Right lobe of liver (tissue), 6 donors: ENCODE results near the gene DNER. TPM values are rescaled to one million over a fixed set of nuclear protein-coding genes. Genes with fewer than 3 reads are reported as not detected.

Experiments
- ATAC-seq, 4 donors: fragments of 200-7000 bp; cut with Tn5 transposase; one replicate each; pipeline ENCODE4 v1.9.1; 2020; ENCODE audit warnings: mild to moderate bottlenecking in 4 of 4, moderate library complexity in 4 of 4
- DNase-seq, 3 donors: peaks; one replicate each; pipeline ENCODE4 v3.0.0-alpha.2; 2020
- H3K27ac ChIP-seq, 3 donors: fragments of 200-600 bp; one replicate each; pipeline ENCODE4 v1.8.0; 2022
- H3K27me3 ChIP-seq, 2 donors: fragments of 200-600 bp; one replicate each; pipeline ENCODE4 v1.8.0; 2022
- H3K36me3 ChIP-seq, 4 donors: fragments of 200-600 bp; sonication (generic) in 1 of 4; one replicate each; pipeline versions ENCODE4 v1.5.1 to v1.8.0; 2017 to 2022; ENCODE audit warnings: control low read depth in 1 of 4
- H3K4me1 ChIP-seq, 4 donors: fragments of 200-600 bp; sonication (generic) in 1 of 4; one replicate each; pipeline versions ENCODE4 v1.5.1 to v1.8.0; 2017 to 2022; ENCODE audit warnings: control low read depth in 1 of 4
- H3K4me3 ChIP-seq, 3 donors: fragments of 200-600 bp; one replicate each; pipeline ENCODE4 v1.8.0; 2022
- H3K9me3 ChIP-seq, 4 donors: fragments of 200-600 bp; sonication (generic) in 1 of 4; one replicate each; pipeline versions ENCODE4 v1.5.1 to v1.8.0; 2017 to 2022; ENCODE audit warnings: control low read depth in 1 of 4
- CTCF ChIP-seq, 4 donors: fragments of 200-600 bp in 3 of 4; fragments of 450-650 bp in 1 of 4; IDR thresholded peaks; one replicate each; pipeline versions ENCODE4 v1.5.1 to v1.8.0; 2016 to 2022; ENCODE audit warnings: antibody characterized with exemption in 4 of 4, mild to moderate bottlenecking in 2 of 4
- POLR2A ChIP-seq: fragments of 450-650 bp; IDR thresholded peaks from one replicate; pipeline ENCODE4 v1.6.1; 2017; ENCODE audit warnings: antibody characterized with exemption, mild to moderate bottlenecking
- WGBS: methylation state at CpG from one replicate; pipeline ENCODE4 v1.1.6; 2018; ENCODE audit warnings: low coverage, low lambda C conversion rate; ENCODE audit not compliant: insufficient coverage; ENCODE audit errors: missing lambda C conversion rate; 5-methylcytosine and 5-hydroxymethylcytosine counted together
- intact Hi-C, 2 donors: fragments of 100-400 bp; cut with DNase I; formaldehyde crosslinking; loops; one replicate each; pipeline versions ENCODE4 v1.11.2 to v1.14.1; 2022
- total RNA-seq, 6 experiments: library from RNA; depleted of rRNA in 2 of 6; stranded (reverse); fragments of >200 nt in 2 of 6; fragmentation: NEBNext Ultra II Directional in 3 of 6; extraction: Animal tissue kit (Norgen Biotek cat#: 25700) in 3 of 6; gene quantifications; one replicate each; pipeline versions ENCODE4 v1.1.0 to v1.2.4, GENCODE V29; 2016 to 2023
- donor health status: DM: no; HTN: yes; CAD: no.
- donor health status: DM: no; HTN: no; CAD: no.
- donor health status: DM: no; HTN: no; CAD: no.
- donor health status: DM: no; HTN: yes; CAD: no.
- donor health status: DM: no; HTN: yes; CAD: no.

DNER gene
- total RNA-seq, 6 experiments from 2014 or later: 0.13 TPM; not detected in 5

GRCh38 chr2:229414631-229415030, 299.7 kb downstream of the DNER start:
- intact Hi-C loops: no loop called here
- no CpG with 5 or more reads among the region's 2 CpGs for WGBS
- no peaks in the 10 kb centered on the region for H3K36me3 ChIP-seq
- no peak overlapping the region for H3K27ac ChIP-seq
- H3K4me1 ChIP-seq: no peaks in the 10 kb centered on the region
- H3K27me3 ChIP-seq: no peaks in the 10 kb centered on the region
- no peak overlapping the region for H3K4me3 ChIP-seq
- TF ChIP-seq POLR2A (no peak), CTCF (IDR thresholded peaks at IDR 0.05) (no peak)
- ATAC-seq: no peak
- no peaks in the 10 kb centered on the region for H3K9me3 ChIP-seq
- no peak for DNase-seq

- intact Hi-C loops: no loop called here
- Histone ChIP-seq H3K27me3 (no peaks in the 10 kb centered on the region), H3K27ac (no peak overlapping the region), H3K9me3 (no peaks in the 10 kb centered on the region), H3K36me3 (no peaks in the 10 kb centered on the region), H3K4me3 (no peak overlapping the region), H3K4me1 (no peaks in the 10 kb centered on the region)
- TF ChIP-seq POLR2A (no peak), CTCF (IDR thresholded peaks at IDR 0.05) (no peak)
- ATAC-seq: no peak
- DNase-seq: no peak
- WGBS: 43% methylated on average over 3 of the region's 5 CpGs
These were observed 301.7 kb downstream of the DNER start for GRCh38 chr2:229412686-229413085.

- TF ChIP-seq CTCF (IDR thresholded peaks at IDR 0.05): no peak
- no peak for TF ChIP-seq POLR2A
- Histone ChIP-seq H3K36me3 (no peaks in the 10 kb centered on the region), H3K4me3 (no peak overlapping the region), H3K9me3 (no peaks in the 10 kb centered on the region), H3K4me1 (no peaks in the 10 kb centered on the region), H3K27me3 (no peaks in the 10 kb centered on the region), H3K27ac (no peak overlapping the region)
- intact Hi-C loops: no loop called here
- no peak for ATAC-seq
- 49% methylated on average over 2 of the region's 5 CpGs for WGBS
- no peak for DNase-seq
These were observed 303.4 kb downstream of the DNER start for GRCh38 chr2:229410946-229411345.

GRCh38 chr2:229410264-229410663, 304.1 kb downstream of the DNER start:
- DNase-seq (no peak), ATAC-seq (no peak)
- H3K36me3 ChIP-seq: no peaks in the 10 kb centered on the region
- H3K27me3 ChIP-seq: no peaks in the 10 kb centered on the region
- no peak overlapping the region for H3K27ac ChIP-seq
- H3K4me1 ChIP-seq: no peaks in the 10 kb centered on the region
- H3K4me3 ChIP-seq: no peak overlapping the region
- WGBS: 45% methylated on average over 6 of the region's 6 CpGs
- TF ChIP-seq CTCF (IDR thresholded peaks at IDR 0.05): no peak
- no peak for TF ChIP-seq POLR2A
- no peaks in the 10 kb centered on the region for H3K9me3 ChIP-seq
- intact Hi-C loops: no loop called here

GRCh38 chr2:229409751-229410181, 304.6 kb downstream of the DNER start:
- intact Hi-C loops: no loop called here
- no peak overlapping the region for H3K27ac ChIP-seq

More at GRCh38 chr2:229409751-229410181, 304.6 kb downstream of the DNER start:
- Histone ChIP-seq H3K4me3 (no peak overlapping the region), H3K36me3 (no peaks in the 10 kb centered on the region), H3K9me3 (no peaks in the 10 kb centered on the region), H3K27me3 (no peaks in the 10 kb centered on the region), H3K4me1 (no peaks in the 10 kb centered on the region)
- DNase-seq (no peak), ATAC-seq (no peak)
- TF ChIP-seq CTCF (IDR thresholded peaks at IDR 0.05) (no peak), POLR2A (no peak)
- WGBS: 65% methylated on average over 4 of the region's 4 CpGs
